ENCODE data around the gene PCGF2. TPM values are rescaled to one million over a fixed set of nuclear protein-coding genes. Genes with fewer than 3 reads are reported as not detected.

PCGF2 gene
- total and polyA plus RNA-seq, 9 of the 15 experiments (the other 6 are each of a cell fraction or from before 2014, with no cell fraction given) = 1.3 to 33.4 (median 7.0) TPM

- TF ChIP-seq ZNF12 (CRISPR knock-in tag; IDR thresholded peaks at IDR 0.05) (no peak), POLR2H (tag; IDR thresholded peaks at IDR 0.05; ENCODE audit: low read depth) (peak; percentile 35; the same call in 1 of the 2 replicates), ETS2 (tag; IDR thresholded peaks at IDR 0.05; ENCODE audit: borderline replicate concordance, poor library complexity, severe bottlenecking) (no peak), ZFP91 (CRISPR knock-in tag; IDR thresholded peaks at IDR 0.05) (no peak), ZFX (CRISPR knock-in tag; IDR thresholded peaks at IDR 0.05) (no peak; the same call in 1 of the 2 replicates), ZNF23 (CRISPR knock-in tag; IDR thresholded peaks at IDR 0.05) (no peak), IRF9 (tag; IDR thresholded peaks at IDR 0.05) (no peak), ZNF324 (CRISPR knock-in tag; IDR thresholded peaks at IDR 0.05) (no peak), SUPT5H (IDR thresholded peaks at IDR 0.05) (no peak), CREM (IDR thresholded peaks at IDR 0.05; ENCODE audit: low read depth) (0 out of 2 replicates have a peak, but pooled peaks have one; percentile 24), RNF2 (IDR thresholded peaks at IDR 0.05) (no peak), ZBTB2 (IDR thresholded peaks at IDR 0.05) (no peak), ZBTB8A (IDR thresholded peaks at IDR 0.05; ENCODE audit: partially characterized antibody) (no peak), MEIS2 (IDR thresholded peaks at IDR 0.05; ENCODE audit: partially characterized antibody) (no peak), ZNF444 (CRISPR knock-in tag; IDR thresholded peaks at IDR 0.05) (no peak), KDM2B (CRISPR knock-in tag; IDR thresholded peaks at IDR 0.05) (0 out of 2 replicates have a peak, but pooled peaks have one; percentile 10), ADNP (tag; IDR thresholded peaks at IDR 0.05) (no peak), ZNF699 (CRISPR knock-in tag; IDR thresholded peaks at IDR 0.05; ENCODE audit: insufficient replicate concordance) (no peak), KAT2B (IDR thresholded peaks at IDR 0.05; ENCODE audit: low read depth, low read length) (no peak), ZNF717 (CRISPR knock-in tag; IDR thresholded peaks at IDR 0.05) (no peak), GMEB1 (CRISPR knock-in tag; IDR thresholded peaks at IDR 0.05) (no peak), L3MBTL2 (IDR thresholded peaks at IDR 0.05) (no peak)
Observed at GRCh38 chr17:38704606-38705522, 43.3 kb downstream of the PCGF2 start, which contains the start of gene MLLT6 (continued).

Measured in K562 (cell line).